ENCODE data around the gene RAB11FIP4.
A peak's percentile ranks its signal among the peaks of the same experiment; 100 is the strongest.
"Not testable (repeated sequence)": the region's sequence is repeated elsewhere in the genome, so short reads cannot be mapped to it uniquely, and the experiment has no call there.

Gene RAB11FIP4

GRCh38 chr17:31379597-31380205, 11.8 kb upstream of the RAB11FIP4 start:
- Mint-ChIP-seq H3K9me3 (no peaks in the 10 kb centered on the region), H3K4me1 (no peaks in the 10 kb centered on the region), H3K27ac (no peak overlapping the region), H3K4me3 (no peak overlapping the region), H3K36me3 (no peaks in the 10 kb centered on the region)
- no peak for DNase-seq (ENCODE audit: low spot score in 2 of 2)
- no peak for ATAC-seq

- no peaks in the 10 kb centered on the region for H3K4me1 Mint-ChIP-seq
- H3K36me3 Mint-ChIP-seq, result no peaks in the 10 kb centered on the region
- no peak overlapping the region for H3K27ac Mint-ChIP-seq
- ATAC-seq (no peak), DNase-seq (ENCODE audit: low spot score in 2 of 2) (no peak)
- H3K9me3 Mint-ChIP-seq, result no peaks in the 10 kb centered on the region
- H3K4me3 Mint-ChIP-seq, result no peak overlapping the region
Measured at GRCh38 chr17:31381165-31381668, 10.3 kb upstream of the RAB11FIP4 start.

DNA sequence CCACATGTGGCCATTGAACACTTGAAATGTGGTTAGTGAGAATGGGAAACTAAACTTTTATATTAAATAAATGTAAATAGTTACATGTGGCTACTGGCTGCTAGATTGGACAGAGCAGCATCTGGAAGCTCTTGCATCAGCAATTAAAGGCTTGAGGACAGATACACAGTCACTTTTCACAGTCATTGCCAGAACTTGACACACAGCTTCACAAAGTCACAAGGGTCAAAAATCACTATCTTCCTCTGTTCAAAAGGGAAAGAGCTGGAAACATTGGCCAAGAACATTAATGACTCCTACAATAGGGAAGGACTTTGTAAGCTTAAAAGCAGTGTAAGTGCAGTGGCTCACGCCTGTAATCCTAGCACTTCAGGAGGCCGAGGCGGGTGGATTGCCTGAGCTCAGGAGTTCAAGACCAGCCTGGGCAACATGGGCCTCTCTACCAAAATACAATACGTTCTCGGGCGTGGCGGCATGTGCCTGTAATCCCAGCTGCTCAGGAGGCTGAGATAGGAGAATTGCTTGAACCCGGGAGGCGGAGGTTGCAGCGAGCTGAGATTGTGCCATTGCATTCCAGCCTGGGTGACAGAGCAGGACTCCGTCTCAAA, 8.7 kb upstream of the RAB11FIP4 start:
- not testable (repeated sequence) for DNase-seq (ENCODE audit: low spot score in 2 of 2); ATAC-seq; H3K4me3 Mint-ChIP-seq

GRCh38 chr17:31383488-31383887, 8.0 kb upstream of the RAB11FIP4 start:
- not testable (repeated sequence) for H3K36me3 Mint-ChIP-seq, H3K27ac Mint-ChIP-seq, H3K4me3 Mint-ChIP-seq

More for the DNA sequence above, 8.7 kb upstream of the RAB11FIP4 start:
- H3K27ac Mint-ChIP-seq, H3K36me3 Mint-ChIP-seq, H3K4me1 Mint-ChIP-seq, H3K9me3 Mint-ChIP-seq: not testable (repeated sequence)

DNA sequence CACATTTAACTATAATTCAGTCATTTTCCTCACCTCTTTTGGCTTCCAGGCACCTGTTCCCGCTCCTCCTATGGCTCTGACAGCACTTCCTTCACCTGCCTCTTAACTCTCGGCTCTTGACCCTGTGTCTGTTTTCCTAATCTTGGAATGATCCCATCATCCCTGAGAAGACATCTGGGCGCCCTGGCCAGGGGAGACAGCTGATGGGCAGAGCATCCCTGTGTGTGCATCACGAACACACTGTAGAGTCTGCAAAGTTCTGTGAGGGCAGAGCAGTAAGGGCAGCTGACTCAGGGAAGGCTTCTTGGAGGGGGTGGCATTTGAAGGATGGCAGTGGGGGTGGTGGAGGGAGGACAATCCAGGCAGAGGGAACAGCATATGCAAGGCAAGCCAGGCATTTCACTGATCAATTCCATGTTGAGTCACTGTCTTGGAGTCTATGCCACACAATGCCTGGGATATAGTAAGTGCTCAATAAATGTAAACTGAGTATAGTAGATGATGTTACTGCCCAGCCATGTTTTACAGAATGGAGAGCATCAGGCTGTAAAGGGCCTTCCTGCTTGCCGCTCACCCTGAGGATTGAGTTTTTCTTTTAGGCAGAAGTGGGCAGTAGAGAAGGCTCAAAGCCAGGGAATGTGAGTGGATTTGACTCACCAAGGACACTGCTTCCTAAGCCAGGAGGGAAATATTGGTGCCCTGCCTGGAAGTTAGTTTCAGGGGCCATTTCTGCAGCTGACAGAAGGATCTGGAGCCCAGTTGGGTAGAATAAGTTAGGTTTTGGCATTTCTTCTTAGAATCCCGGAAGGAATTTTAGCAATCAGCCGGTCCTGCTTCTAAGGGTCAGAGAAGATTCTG, 5.8 kb upstream of the RAB11FIP4 start:
- no peaks in the 10 kb centered on the region for H3K9me3 Mint-ChIP-seq
- H3K4me1 Mint-ChIP-seq, result peaks cover 14% of the 10 kb centered on the region
- peak in 1 of 2 donors; percentile 32 for DNase-seq (ENCODE audit: low spot score in 2 of 2)
- ATAC-seq, result no peak
- H3K4me3 Mint-ChIP-seq, result no peak overlapping the region
- no peaks in the 10 kb centered on the region for H3K36me3 Mint-ChIP-seq
- no peak overlapping the region for H3K27ac Mint-ChIP-seq

More at GRCh38 chr17:31383488-31383887, 8.0 kb upstream of the RAB11FIP4 start:
- not testable (repeated sequence) for H3K4me1 Mint-ChIP-seq; H3K9me3 Mint-ChIP-seq; ATAC-seq; DNase-seq (ENCODE audit: low spot score in 2 of 2)

GRCh38 chr17:31386542-31387075, 4.9 kb upstream of the RAB11FIP4 start:
- DNase-seq (ENCODE audit: low spot score in 2 of 2) (peak in 1 of 2 donors; percentile 18), ATAC-seq (no peak)
- Mint-ChIP-seq H3K9me3 (no peaks in the 10 kb centered on the region), H3K36me3 (no peaks in the 10 kb centered on the region), H3K4me3 (no peak overlapping the region), H3K4me1 (peaks cover 16% of the 10 kb centered on the region), H3K27ac (peak overlapping the region; percentile 8)

DNA sequence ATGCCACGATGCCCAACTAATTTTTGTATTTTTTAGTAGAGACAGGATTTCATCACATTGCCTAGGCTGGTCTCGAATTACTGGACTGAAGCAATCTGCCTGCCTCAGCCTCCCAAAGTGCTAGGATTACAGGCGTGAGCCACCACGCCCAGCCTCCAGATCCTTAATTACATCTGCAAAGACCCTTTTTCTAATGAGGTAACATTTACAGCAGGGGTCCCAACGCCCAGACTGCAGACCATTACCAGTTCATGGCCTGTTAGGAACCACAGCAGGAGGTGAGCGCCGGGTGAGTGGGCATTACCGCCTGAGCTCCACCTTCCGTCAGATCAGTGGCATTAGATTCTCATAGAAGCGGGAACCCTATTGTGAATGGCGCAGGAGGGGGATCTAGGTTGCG, 4.0 kb upstream of the RAB11FIP4 start:
- Mint-ChIP-seq H3K27ac (no peak overlapping the region), H3K4me1 (peaks cover 16% of the 10 kb centered on the region), H3K4me3 (no peak overlapping the region), H3K36me3 (no peaks in the 10 kb centered on the region), H3K9me3 (no peaks in the 10 kb centered on the region)
- DNase-seq (ENCODE audit: low spot score in 2 of 2) (peak in 1 of 2 donors; percentile 33), ATAC-seq (no peak)

- Mint-ChIP-seq H3K9me3 (no peaks in the 10 kb centered on the region), H3K4me1 (peaks cover 16% of the 10 kb centered on the region), H3K27ac (peak overlapping the region; percentile 27), H3K36me3 (no peaks in the 10 kb centered on the region), H3K4me3 (no peak overlapping the region)
- no peak for ATAC-seq
- no peak for DNase-seq (ENCODE audit: low spot score in 2 of 2)
Measured at GRCh38 chr17:31388351-31388750, 3.1 kb upstream of the RAB11FIP4 start.

DNA sequence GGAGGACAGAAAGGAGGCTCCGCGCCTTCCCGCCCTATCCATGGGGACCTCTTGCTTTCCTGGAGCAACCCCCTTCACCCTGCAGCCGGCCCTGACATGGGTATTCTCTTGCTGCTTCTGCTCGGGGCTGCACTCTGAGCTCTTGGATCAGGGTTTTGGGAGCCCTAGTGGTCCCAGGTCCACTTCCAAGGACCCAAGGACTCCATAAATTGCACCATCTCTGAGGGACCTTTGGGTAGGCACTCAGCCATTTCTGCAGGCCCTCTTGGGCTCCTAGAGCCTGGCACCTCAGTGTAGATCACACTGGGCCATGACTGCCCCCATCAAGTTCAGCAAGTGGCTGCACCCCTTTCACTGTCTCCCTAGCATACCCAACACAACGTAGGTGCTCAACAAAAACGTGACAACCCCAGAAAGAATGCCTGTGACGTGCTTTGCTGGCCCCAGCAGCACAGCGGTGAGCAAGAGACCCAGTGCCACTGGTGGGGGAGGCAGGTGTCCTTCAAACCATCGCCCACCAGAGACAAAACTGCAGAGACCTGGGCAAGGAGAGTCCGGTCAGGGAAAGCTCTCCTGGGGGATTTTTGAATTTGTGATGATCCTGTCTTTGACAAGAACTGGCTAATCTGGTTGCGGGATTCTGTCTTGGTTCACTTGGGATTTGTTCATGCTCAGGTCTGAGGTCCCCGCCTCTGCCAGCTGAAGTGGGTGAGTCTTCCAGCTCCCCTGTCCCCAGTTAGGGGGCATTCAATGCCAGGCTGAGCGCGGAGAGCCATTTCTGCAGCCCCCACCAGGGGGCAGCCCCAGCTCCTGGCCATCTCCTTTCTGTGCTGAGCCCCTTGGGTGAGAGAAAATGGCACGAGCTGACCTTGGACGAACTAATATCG, 2.5 kb upstream of the RAB11FIP4 start:
- peak; percentile 27 to 72 for DNase-seq (ENCODE audit: low spot score in 2 of 2)
- Mint-ChIP-seq H3K9me3 (no peaks in the 10 kb centered on the region), H3K4me3 (no peak overlapping the region)

GRCh38 chr17:31389657-31390381, 1.7 kb upstream of the RAB11FIP4 start:
- H3K4me3 Mint-ChIP-seq, result peak overlapping the region; percentile 63
- DNase-seq (ENCODE audit: low spot score in 2 of 2) (no peak), ATAC-seq (no peak)
- H3K4me1 Mint-ChIP-seq, result peaks cover 21% of the 10 kb centered on the region
- no peak overlapping the region for H3K27ac Mint-ChIP-seq
- H3K9me3 Mint-ChIP-seq, result no peaks in the 10 kb centered on the region
- no peaks in the 10 kb centered on the region for H3K36me3 Mint-ChIP-seq

More for the DNA sequence above, 2.5 kb upstream of the RAB11FIP4 start:
- Mint-ChIP-seq H3K36me3 (no peaks in the 10 kb centered on the region), H3K4me1 (peaks cover 16% of the 10 kb centered on the region), H3K27ac (no peak overlapping the region)
- peak; percentile 60 for ATAC-seq

DNA sequence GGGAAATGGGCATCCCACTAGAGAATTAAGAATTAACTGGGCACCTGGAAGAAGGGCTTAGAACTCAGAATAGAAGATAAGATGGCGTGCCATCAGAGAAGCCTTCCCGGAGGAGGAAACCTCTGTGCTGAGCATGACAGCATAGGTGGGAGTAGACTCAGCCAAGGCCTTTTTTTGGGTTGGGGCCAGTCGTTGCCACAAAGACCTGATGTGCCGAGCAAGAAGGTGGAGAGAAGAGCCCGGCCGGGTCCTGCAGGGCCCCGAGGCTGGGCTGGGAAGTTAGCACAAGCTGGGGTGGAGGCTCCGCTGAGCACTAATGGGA, 1.1 kb upstream of the RAB11FIP4 start:
- ATAC-seq (no peak), DNase-seq (ENCODE audit: low spot score in 2 of 2) (no peak)
- Mint-ChIP-seq H3K4me1 (peaks cover 21% of the 10 kb centered on the region), H3K4me3 (peak overlapping the region; percentile 63), H3K9me3 (no peaks in the 10 kb centered on the region), H3K27ac (no peak overlapping the region), H3K36me3 (no peaks in the 10 kb centered on the region)

DNA sequence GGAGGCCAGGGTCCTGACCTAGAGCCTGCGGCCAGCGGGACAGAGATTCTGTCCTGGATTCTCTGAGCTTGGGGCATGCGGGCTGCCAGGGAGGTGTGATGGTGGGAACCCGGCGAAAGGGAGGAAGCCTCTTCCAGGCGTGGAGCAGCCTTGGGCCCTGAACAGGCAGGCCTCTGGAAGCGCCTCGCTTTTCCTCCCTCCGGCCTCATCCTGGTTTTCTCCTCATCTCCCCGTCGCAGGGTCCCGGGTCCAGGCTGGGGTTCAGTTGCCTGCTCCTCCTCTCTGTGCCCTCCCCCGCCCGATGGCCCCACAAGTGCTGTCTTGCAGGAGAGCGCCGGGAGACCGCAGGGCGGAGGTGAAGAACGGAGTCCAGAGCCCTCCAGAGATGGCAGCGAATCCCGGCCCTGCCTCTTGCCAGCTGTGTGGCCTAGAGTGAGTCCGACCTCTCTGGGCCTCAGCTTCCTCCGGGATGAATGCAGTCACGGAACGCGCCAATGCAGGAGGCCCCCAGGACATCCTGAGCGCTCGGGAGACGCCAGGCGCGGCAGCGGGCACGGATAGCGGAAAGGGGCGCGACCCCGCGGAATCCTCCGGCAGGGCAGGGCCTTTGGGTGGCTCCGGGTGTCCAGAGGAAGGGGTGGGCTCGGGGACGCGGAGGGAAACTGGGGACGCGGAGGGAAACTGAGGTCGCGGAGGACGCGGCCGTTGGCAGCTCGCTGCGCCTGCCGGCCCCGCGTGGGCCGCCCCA, 553 bp upstream of the RAB11FIP4 start:
- Mint-ChIP-seq H3K4me1 (peaks cover 21% of the 10 kb centered on the region), H3K9me3 (no peaks in the 10 kb centered on the region), H3K27ac (no peak overlapping the region), H3K4me3 (peak overlapping the region; percentile 63), H3K36me3 (no peaks in the 10 kb centered on the region)
- ATAC-seq (no peak), DNase-seq (ENCODE audit: low spot score in 2 of 2) (no peak)

GRCh38 chr17:31392002-31392855, 754 bp downstream of the RAB11FIP4 start:
- no peak for ATAC-seq
- H3K9me3 Mint-ChIP-seq, result no peaks in the 10 kb centered on the region
- H3K4me3 Mint-ChIP-seq, result peak overlapping the region; percentile 50
- H3K4me1 Mint-ChIP-seq, result peaks cover 21% of the 10 kb centered on the region
- H3K27ac Mint-ChIP-seq, result no peak overlapping the region
- DNase-seq (ENCODE audit: low spot score in 2 of 2), result no peak
- no peaks in the 10 kb centered on the region for H3K36me3 Mint-ChIP-seq

Data from stimulated activated effector memory CD8-positive, alpha-beta T cell treated with anti-CD3 and anti-CD28 coated beads, Interleukin-12 subunit alpha, Interleukin-12 subunit beta, amount 100 ng/mL, for 72 hours (primary cell).